GM13977 (cell line): ENCODE data around the gene DDX24.
"Not testable (repeated sequence)": the region's sequence is repeated elsewhere in the genome, so short reads cannot be mapped to it uniquely, and the experiment has no call there.

Experiments
- DNase-seq: peaks from one replicate; pipeline ENCODE4 v3.0.0; 2012; ENCODE audit warnings: low spot score
- in situ Hi-C: fragments of 300-500 bp; cut with MboI; formaldehyde crosslinking; loops from one replicate; pipeline ENCODE4 v1.12.0; 2022; ENCODE audit warnings: low sequenced_read_pairs, low pct_unique_long_range_greater_than_20kb, mixed read lengths, inconsistent platforms; ENCODE audit not compliant: unreplicated experiment
- TF ChIP-seq, protein P1 (sequence below): IDR thresholded peaks from 2 replicates; pipeline ENCODE4 v1.5.1; 2012; ENCODE audit warnings: mild to moderate bottlenecking, control low read depth; ENCODE audit not compliant: insufficient read depth; ENCODE audit errors: extremely low read depth, missing control alignments

DDX24 gene

DNA sequence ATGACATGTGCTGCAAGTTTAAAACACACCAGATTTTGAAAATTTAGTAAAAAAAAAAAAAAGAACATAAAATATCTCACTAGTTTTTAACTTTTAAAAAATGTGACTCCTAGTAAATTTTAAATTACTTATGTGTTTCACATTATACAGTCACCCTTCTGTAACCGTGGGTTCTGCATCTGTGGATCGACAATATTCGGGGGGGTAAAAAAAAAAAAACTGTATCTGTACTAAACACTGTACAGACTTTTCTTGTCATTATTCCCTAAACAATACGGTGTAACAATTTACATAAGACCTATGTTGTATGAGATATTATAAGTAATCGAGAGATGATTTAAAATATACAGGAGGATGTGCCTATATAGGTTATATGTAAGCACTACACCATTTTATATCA, 3.2 kb downstream of the DDX24 start:
- in situ Hi-C loops, result no loop called here
- no peak for DNase-seq
- TF ChIP-seq, protein P1, sequence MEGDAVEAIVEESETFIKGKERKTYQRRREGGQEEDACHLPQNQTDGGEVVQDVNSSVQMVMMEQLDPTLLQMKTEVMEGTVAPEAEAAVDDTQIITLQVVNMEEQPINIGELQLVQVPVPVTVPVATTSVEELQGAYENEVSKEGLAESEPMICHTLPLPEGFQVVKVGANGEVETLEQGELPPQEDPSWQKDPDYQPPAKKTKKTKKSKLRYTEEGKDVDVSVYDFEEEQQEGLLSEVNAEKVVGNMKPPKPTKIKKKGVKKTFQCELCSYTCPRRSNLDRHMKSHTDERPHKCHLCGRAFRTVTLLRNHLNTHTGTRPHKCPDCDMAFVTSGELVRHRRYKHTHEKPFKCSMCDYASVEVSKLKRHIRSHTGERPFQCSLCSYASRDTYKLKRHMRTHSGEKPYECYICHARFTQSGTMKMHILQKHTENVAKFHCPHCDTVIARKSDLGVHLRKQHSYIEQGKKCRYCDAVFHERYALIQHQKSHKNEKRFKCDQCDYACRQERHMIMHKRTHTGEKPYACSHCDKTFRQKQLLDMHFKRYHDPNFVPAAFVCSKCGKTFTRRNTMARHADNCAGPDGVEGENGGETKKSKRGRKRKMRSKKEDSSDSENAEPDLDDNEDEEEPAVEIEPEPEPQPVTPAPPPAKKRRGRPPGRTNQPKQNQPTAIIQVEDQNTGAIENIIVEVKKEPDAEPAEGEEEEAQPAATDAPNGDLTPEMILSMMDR, result no peak

DNA sequence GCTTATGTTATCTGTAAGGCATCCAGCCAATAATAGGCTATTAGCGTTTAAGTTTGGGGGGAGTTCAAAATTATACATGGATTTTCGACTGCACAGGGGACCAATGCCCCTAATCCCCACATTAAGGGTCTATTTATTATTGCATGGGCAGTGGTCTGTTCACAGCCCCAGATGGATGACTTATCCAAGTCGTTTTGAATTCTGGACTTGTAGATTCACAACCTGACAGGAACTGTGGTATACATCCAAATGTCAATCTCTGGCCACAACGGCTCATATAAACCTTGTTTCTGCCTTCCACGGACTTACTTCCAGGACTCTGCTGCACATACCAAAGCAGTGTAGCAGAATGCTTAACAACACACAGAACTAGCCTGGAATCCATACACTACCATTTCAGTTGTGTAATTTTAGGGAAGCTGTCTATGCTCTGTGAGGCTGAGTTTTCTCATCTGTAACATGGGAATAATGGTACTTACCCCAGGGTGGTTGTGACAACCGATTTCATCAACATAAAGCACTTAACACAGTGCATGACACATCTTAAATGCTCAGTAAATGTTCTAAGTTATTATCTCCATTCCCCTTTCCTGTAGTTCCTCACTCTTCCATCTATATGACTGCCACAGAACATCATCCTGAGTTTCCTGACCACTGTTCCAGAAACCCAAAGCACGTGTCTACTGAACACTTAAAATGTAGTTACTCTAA, 3.7 kb downstream of the DDX24 start:
- no peak for DNase-seq
- in situ Hi-C loops, result no loop called here
- TF ChIP-seq, protein P1, result no peak

DNA sequence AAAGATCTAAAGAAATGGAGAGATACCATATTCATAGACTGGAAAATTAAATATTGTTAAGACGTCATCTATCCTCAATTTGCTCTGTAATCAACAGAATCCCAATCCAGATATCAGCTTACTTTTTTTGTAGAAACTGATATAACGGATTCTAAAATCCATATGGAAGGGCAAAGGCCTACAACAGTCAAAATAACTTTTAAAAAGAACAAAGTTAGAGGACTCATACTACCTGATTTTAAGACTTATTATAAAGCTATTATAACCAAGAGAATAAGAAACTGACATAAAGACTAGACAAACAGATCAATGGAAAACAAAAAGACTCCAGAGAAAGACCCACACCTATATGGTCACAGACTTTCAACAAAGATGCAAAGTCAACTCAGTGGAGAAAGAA, 6.0 kb downstream of the DDX24 start:
- TF ChIP-seq, protein P1, result no peak
- in situ Hi-C loops, result no loop called here
- no peak for DNase-seq

DNA sequence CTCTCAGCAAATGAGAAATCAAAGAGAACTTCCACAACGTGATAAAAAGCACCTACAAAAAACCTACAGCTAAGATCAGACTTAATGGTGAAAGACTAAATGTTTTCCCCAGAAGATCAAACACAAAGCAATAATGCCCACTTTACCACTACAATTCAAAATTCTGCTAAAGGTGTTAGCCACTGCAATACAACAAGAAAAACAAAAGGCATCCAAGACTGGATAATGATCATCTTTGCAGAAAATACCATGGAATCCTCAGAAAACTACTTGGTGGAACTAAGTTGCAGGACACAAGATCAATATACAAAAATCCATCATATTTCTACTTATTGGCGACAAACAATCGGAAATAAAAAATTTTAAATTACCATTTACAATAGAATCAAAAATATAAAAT, 6.5 kb downstream of the DDX24 start:
- in situ Hi-C loops, result no loop called here
- DNase-seq, result no peak
- TF ChIP-seq, protein P1, result no peak

DNA sequence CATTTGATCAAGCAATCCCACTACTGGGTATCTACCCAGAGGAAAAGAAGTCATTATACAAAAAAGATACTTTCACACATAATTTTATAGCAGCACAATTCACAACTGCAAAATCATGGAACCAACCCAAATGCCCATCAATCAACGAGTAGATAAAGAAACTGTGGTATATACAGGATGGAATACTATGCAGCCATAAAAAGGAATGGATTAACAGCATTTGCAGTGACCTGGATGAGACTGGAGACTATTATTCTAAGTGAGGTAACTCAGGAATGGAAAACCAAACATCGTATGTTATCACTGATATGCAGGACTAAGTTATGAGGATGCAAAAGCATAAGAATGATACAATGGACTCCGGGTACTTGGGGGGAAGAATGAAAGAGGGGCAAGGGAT, 8.9 kb downstream of the DDX24 start:
- in situ Hi-C loops, DNase-seq: not testable (repeated sequence)

DNA sequence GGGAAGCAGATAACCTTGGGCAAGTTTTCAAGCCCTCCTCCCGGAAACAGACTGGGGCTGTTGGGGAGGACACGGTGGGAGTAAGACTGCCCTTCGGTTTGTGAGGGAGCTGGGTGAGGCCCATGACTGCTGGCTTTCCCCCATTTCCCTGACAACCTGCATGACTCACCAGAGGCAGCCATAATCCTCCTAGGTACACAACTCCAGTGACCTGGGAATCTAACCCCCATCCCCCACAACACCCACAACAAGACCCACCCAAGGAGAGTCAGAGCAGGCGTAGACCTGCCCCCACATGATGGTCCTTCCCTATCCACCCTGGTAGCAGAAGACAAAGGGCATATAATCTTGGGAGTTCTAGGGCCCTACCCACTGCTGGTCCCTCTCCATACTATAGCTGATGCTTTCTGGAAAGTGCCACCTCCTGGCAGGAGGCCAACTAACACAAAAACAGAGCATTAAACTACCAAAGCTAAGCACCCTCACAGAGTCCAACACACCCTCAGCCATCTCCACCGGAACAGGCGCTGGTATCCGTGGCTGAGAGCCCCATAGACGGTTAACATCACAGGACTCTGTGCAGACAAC, 14.8 kb downstream of the DDX24 start:
- in situ Hi-C loops, result no loop called here
- TF ChIP-seq, protein P1, result no peak

DNA sequence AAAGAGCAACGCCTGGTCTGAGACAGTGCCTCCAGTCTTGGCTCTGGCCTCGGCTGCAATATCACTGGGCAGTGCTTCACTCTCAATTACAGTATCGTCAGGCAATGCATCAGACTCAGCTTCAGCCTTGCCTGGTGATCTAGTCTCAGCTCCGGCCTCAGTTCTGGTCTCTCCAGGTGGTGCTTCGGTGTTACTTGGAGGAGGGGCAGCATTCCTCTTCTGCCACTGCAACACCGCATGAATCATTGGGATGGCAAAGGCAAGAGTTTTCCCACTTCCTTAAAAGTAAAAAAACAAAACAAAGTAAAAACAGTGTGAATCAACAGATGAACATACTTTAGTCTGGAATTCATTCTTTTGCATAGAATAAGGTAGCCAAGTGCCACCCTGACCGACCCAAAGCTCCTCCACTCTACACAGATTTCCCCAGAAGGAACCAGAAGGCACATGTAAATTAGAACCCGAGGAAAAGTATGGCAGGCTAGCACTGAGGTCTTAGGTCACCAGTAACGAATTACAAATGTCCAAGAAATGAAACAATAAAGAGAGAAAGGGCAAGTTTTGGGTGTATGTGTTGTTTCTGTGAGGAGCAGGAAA, 18.6 kb downstream of the DDX24 start:
- TF ChIP-seq, protein P1, result no peak
- in situ Hi-C loops, result no loop called here
- no peak for DNase-seq

More for the DNA sequence above, 14.8 kb downstream of the DDX24 start:
- no peak for DNase-seq
